SW480 (cell line): Measurements from ENCODE around the gene PWP1.
"Not testable (repeated sequence)": the region's sequence is repeated elsewhere in the genome, so short reads cannot be mapped to it uniquely, and the experiment has no call there.

ENCODE experiments used
- DNase-seq: peaks from one replicate; pipeline ENCODE4 v3.0.0-alpha.2; 2016; ENCODE audit warnings: low spot score

The PWP1 gene

GRCh38 chr12:107668320-107669098, 17.1 kb upstream of the PWP1 start:
- DNase-seq: no peak

- DNase-seq: no peak
Observed at GRCh38 chr12:107669946-107670345, 15.7 kb upstream of the PWP1 start.

DNA sequence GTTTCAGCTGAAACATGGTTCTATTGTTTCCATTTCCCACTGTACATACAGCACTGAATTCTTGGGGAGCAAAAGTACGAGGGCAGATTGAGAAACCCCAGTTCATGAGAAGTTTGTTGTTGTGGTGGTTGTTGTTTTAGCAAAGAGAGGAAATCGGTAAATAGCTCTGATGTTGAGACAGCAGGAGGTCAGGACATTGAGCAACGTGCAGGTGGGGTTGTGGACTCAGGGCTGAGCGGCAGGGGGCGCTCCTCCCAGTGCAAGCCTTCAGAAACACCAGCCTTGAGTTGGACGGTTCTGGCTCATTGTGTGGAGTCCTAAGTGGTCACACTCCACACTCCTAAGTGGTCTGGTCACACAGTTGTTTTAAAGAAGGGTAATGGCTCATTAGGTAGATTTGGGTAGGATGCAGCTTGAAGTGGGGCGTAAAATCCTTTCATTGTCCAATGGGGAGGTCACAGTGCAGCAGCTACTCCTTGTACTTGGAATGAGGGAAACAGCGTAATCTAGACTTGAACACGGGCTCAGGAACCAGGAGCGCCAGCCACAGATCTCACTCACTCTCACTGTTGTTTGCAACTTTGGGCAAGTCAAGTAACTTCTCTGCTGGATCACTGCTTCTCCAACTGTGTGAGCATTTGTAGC, 14.5 kb upstream of the PWP1 start:
- DNase-seq: no peak

GRCh38 chr12:107677671-107678070, 7.9 kb upstream of the PWP1 start:
- no peak for DNase-seq

DNA sequence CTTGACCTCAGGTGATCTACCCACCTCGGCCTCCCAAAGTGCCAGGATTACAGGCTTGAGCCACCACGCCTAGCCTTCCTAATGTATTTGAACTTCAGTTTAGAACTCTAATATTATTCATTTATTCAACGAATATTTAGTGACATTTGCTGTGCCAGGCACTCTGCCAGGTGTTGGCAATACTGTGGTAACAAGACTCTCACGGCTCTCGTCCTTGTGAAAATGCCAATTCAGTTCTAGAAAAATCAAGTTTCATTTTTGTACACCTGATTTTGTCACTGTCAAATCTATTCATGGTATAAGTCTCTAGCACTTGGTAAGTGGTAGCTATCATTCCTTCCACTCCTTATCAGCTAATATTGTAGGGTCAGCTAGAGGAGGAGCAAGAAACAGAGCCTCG, 6.3 kb upstream of the PWP1 start:
- no peak for DNase-seq

- DNase-seq: no peak
Observed at GRCh38 chr12:107681455-107681835, 4.2 kb upstream of the PWP1 start.

- no peak for DNase-seq
Observed at GRCh38 chr12:107681836-107682820, 3.5 kb upstream of the PWP1 start.

DNA sequence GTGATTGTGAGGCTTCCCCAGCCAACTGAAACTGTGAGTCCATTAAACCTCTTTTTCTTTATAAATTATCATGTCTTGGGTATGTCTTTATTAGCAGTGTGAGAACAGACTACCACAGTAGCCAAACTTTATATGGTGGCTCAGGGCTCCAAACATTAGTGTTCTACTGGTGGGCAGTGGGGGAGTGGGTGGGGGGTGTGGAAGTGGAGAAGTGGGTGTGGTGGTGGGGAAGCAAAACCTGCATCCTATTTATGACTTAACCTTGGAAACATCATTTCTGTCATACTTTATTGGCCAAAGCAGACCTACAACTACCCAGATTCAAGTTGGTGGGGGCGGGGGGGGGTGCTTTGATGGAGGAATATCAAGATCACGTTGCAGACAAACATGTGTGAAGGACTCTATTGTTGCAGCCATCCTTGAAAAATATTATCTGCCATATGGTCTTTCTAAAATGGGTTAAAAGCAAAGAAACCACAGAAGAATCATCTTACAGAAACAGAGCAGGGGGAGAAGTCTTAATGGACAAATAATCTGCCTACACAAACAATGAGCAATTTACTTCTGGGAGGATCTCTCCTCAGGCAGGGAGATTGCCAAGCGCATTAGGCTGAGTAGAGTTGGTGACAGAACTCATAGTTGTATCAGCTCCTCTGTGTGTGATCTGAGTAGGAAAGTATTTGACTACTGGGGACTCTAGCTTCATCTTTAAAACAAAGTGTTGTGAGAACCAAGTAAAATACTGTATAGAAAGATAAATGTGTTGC, 1.4 kb upstream of the PWP1 start:
- DNase-seq: no peak

DNA sequence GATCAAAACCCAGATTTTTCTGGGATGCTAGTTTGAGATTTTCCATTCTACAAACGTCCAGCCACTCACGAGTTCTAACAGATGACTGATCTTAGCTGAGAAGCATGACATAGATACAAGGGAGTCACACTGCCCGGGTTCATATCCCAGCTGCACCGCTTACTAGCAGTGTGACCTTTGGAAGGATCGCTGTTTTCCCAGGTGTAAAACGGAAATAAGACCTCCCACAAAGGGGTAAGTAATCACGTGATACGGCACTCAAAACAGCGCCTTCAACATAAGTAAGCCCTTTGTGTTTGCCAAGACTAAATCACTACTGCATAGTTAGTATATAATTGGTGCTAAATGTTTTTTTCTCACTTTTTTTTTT, 624 bp upstream of the PWP1 start:
- DNase-seq: peak; percentile 81

DNA sequence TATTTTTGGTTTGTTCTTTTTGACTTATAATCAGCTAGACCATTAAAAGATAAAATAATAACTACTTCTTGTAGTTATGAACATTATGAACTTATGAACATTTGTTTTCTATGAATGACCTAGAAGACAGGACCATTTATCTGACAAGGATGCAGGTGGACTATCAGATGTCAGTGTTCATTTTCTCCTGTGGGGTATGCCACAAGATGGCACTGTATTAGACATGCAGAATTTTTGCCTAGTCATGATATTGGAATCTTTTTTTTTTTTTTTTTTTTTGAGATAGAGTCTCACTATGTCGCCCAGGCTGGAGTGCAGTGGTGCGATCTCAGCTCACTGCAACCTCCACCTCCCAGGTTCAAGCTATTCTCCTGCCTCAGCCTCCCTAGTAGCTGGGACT, 10.2 kb downstream of the PWP1 start:
- peak; percentile 22 for DNase-seq

DNA sequence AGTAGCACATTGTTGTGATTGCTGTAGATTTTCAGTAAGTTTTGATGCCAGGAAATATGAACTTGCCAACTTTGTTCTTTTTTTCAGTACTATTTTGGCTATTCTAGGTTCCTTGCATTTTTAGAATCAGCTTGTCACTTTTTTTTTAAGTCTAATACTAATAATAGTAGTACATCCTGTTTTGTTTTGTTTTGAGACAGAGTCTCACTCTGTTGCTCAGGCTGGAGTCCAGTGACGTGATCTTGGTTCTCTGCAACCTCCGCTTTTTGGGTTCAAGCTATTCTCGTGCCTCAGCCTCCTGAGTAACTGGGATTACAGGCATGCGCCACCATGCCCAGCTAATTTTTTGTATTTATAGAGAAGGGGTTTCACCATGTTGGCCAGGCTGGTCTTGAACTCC, 16.5 kb downstream of the PWP1 start:
- no peak for DNase-seq

GRCh38 chr12:107704041-107704440, 18.4 kb downstream of the PWP1 start:
- no peak for DNase-seq

- not testable (repeated sequence) for DNase-seq
Observed at GRCh38 chr12:107705522-107705921, 19.9 kb downstream of the PWP1 start.

- DNase-seq: no peak
Observed at GRCh38 chr12:107715780-107716179, 30.2 kb downstream of the PWP1 start.

GRCh38 chr12:107718606-107719005, 33.0 kb downstream of the PWP1 start:
- no peak for DNase-seq

DNA sequence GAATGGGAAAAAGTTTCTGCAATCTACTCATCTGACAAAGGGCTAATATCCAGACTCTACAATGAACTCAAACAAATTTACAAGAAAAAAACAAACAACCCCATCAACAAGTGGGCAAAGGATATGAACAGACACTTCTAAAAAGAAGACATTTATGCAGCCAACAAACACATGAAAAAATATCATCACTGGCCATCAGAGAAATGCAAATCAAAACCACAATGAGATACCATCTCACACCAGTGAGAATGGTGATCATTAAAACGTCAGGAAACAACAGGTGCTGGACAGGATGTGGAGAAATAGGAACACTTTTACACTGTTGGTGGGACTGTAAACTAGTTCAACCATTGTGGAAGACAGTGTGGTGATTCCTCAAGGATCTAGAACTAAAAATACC, 41.7 kb downstream of the PWP1 start:
- DNase-seq: not testable (repeated sequence)

DNA sequence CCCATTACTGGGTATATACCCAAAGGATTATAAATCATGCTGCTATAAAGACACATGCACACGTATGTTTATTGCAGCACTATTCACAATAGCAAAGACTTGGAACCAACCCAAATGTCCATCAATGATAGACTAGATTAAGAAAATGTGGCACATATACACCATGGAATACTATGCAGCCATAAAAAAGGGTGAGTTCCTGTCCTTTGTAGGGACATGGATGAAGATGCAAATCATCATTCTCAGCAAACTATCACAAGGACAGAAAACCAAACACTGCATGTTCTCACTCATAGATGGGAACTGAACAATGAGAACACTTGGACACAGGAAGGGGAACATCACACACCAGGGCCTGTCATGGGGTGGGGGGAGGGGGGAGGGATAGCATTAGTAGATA, 42.1 kb downstream of the PWP1 start:
- DNase-seq: not testable (repeated sequence)

- no peak for DNase-seq
Observed at GRCh38 chr12:107730618-107731341, 45.2 kb downstream of the PWP1 start.

GRCh38 chr12:107731366-107731765, 45.8 kb downstream of the PWP1 start:
- DNase-seq: no peak

- no peak for DNase-seq
Observed at GRCh38 chr12:107732365-107732764, 46.8 kb downstream of the PWP1 start.

DNA sequence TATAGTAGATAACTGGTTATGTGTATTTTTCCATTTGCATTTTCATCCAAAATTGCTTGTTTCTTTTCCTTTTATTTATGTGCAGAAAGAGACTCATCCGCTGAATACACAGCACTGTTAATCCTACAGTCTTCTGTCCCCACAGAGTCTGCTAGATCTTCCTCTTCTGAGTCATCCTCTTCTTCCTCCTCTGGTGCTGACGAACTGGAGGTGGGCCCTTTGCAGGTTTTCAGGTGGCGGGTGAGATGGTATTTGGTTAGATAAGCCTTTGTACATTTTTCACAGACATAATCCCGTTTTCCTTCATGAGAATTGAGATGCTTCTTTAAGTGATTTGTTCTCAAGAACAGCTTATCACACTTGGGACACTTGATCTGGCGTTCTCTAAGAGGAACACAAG, 48.5 kb downstream of the PWP1 start:
- no peak for DNase-seq
